AG04449 (cell line): ENCODE data around the gene CLPTM1L.
"Not testable (repeated sequence)": the region's sequence is repeated elsewhere in the genome, so short reads cannot be mapped to it uniquely, and the experiment has no call there.

Experiments
- CTCF ChIA-PET: fragments of 350-600 bp; formaldehyde crosslinking; extraction: SDS; loops from one replicate; lab custom pipeline; 2021; ENCODE audit warnings: antibody characterized with exemption; lab: Yijun Ruan, JAX
- POLR2A ChIA-PET: fragments of 400-600, 350-600 bp; formaldehyde crosslinking; extraction: SDS; loops from one replicate; lab custom pipeline; 2020; ENCODE audit warnings: antibody characterized with exemption, inconsistent platforms; lab: Yijun Ruan, JAX
- DNase-seq: peaks from one replicate; pipeline ENCODE4 v3.0.0-alpha.2; 2010; ENCODE audit warnings: low read depth, low spot score
- H3K4me3 ChIP-seq: 2 replicates; pipeline ENCODE4 v1.5.1; 2011; ENCODE audit warnings: low read depth, mild to moderate bottlenecking, control low read depth, low read length
- CTCF ChIP-seq: IDR thresholded peaks from one replicate; pipeline ENCODE4 v1.5.1; 2011; ENCODE audit warnings: mild to moderate bottlenecking, moderate library complexity, low read length, control low read depth, inconsistent platforms; ENCODE audit not compliant: insufficient read depth; ENCODE audit errors: missing control alignments

CLPTM1L gene

GRCh38 chr5:1330146-1330846 lies 14.6 kb downstream of the CLPTM1L start:
- POLR2A ChIA-PET = no interaction called here
- no peak overlapping the region for H3K4me3 ChIP-seq
- CTCF ChIA-PET = no interaction called here
- DNase-seq = no peak
- TF ChIP-seq CTCF = no peak

- ChIA-PET POLR2A (interaction anchor here (1.2 kb wide), 1 partner anchor 15 kb away, joined by 3 read pairs; the partner anchor contains the start of gene CLPTM1L), CTCF (interaction anchor here (1.2 to 1.3 kb wide), 2 partner anchors 15 to 155 kb away, joined by 3 read pairs; no protein-coding TSS in a partner anchor)
- no peak for TF ChIP-seq CTCF
- no peak overlapping the region for H3K4me3 ChIP-seq
- no peak for DNase-seq
Observed at GRCh38 chr5:1329111-1329579, 15.8 kb downstream of the CLPTM1L start.

- H3K4me3 ChIP-seq, DNase-seq: not testable (repeated sequence)
- POLR2A ChIA-PET = interaction anchor here (1.2 kb wide), 1 partner anchor 16 kb away, joined by 3 read pairs; the partner anchor contains the start of gene CLPTM1L
- CTCF ChIA-PET = interaction anchor here (1.2 to 1.3 kb wide), 2 partner anchors 16 to 154 kb away, joined by 3 read pairs; no protein-coding TSS in a partner anchor
Observed at GRCh38 chr5:1328237-1329110, 16.4 kb downstream of the CLPTM1L start.

- POLR2A ChIA-PET = not testable (repeated sequence)
Observed at GRCh38 chr5:1326901-1327756, 17.8 kb downstream of the CLPTM1L start.

GRCh38 chr5:1326532-1326875 lies 18.4 kb downstream of the CLPTM1L start:
- POLR2A ChIA-PET, DNase-seq, H3K4me3 ChIP-seq: not testable (repeated sequence)
- CTCF ChIA-PET = interaction anchor here (1.0 kb wide), 1 partner anchor 17 kb away, joined by 3 read pairs; no protein-coding TSS in a partner anchor

More at GRCh38 chr5:1326901-1327756, 17.8 kb downstream of the CLPTM1L start:
- CTCF ChIA-PET = interaction anchor here (1.0 kb wide), 1 partner anchor 16 kb away, joined by 3 read pairs; no protein-coding TSS in a partner anchor
- not testable (repeated sequence) for DNase-seq, H3K4me3 ChIP-seq

- TF ChIP-seq CTCF = no peak
- ChIA-PET CTCF (no interaction called here), POLR2A (no interaction called here)
- no peak for DNase-seq
- no peak overlapping the region for H3K4me3 ChIP-seq
Observed at GRCh38 chr5:1325870-1326531, 18.9 kb downstream of the CLPTM1L start.

GRCh38 chr5:1325191-1325741 lies 19.6 kb downstream of the CLPTM1L start:
- no peak for DNase-seq
- TF ChIP-seq CTCF = no peak
- POLR2A ChIA-PET = no interaction called here
- CTCF ChIA-PET = no interaction called here
- H3K4me3 ChIP-seq = no peak overlapping the region
